Neural progenitor cell (in vitro differentiated cells): ENCODE results near the gene ADGRV1.
"Not testable (repeated sequence)": the region's sequence is repeated elsewhere in the genome, so short reads cannot be mapped to it uniquely, and the experiment has no call there.

Experiments used
- CTCF ChIP-seq: fragments of 200-600 bp; sonication (generic); IDR thresholded peaks from 2 replicates; pipeline ENCODE4 v1.5.1; 2017; ENCODE audit warnings: antibody characterized with exemption, mild to moderate bottlenecking
- EZH2 ChIP-seq: fragments of 200-600 bp; sonication (generic); IDR thresholded peaks from 2 replicates; pipeline ENCODE4 v1.6.1; 2017; ENCODE audit warnings: antibody characterized with exemption, mild to moderate bottlenecking, moderate library complexity
- EZH2phosphoT487 ChIP-seq: fragments of 200-600 bp; sonication (generic); IDR thresholded peaks from 2 replicates; pipeline ENCODE4 v1.6.1; 2017; ENCODE audit warnings: antibody characterized with exemption

- TF ChIP-seq CTCF, EZH2, EZH2phosphoT487: not testable (repeated sequence)
Measured at GRCh38 chr5:91052411-91052810, 493.8 kb downstream of the ADGRV1 start.
